Sigmoid colon (tissue), 4 donors: ENCODE measurements around the gene PAXX.

Experiments
- CTCF ChIP-seq, 4 experiments: fragments of 450-650 bp in 3 of 4; fragments of 200-600 bp in 1 of 4; IDR thresholded peaks; one replicate each; pipeline ENCODE4 v1.5.1; 2016 to 2019; ENCODE audit warnings: antibody characterized with exemption in 4 of 4, mild to moderate bottlenecking in 3 of 4, moderate library complexity in 2 of 4
- EP300 ChIP-seq, 4 donors: sonication (generic); formaldehyde crosslinking; IDR thresholded peaks; one replicate each; pipeline ENCODE4 v1.6.1; 2017; ENCODE audit warnings: antibody characterized with exemption in 4 of 4
- POLR2A ChIP-seq, 2 donors: fragments of 450-650 bp; IDR thresholded peaks; one replicate each; pipeline ENCODE4 v1.6.1; 2016; ENCODE audit warnings: antibody characterized with exemption in 2 of 2, mild to moderate bottlenecking in 2 of 2, moderate library complexity in 2 of 2
- POLR2AphosphoS5 ChIP-seq, 4 donors: sonication (generic); formaldehyde crosslinking; IDR thresholded peaks; one replicate each; pipeline ENCODE4 v1.6.1; 2017; ENCODE audit warnings: antibody characterized with exemption in 4 of 4

- TF ChIP-seq CTCF (IDR thresholded peaks at IDR 0.05), result no peak
- no peak for TF ChIP-seq POLR2AphosphoS5 (IDR thresholded peaks at IDR 0.05)
- TF ChIP-seq EP300 (IDR thresholded peaks at IDR 0.05), result no peak
- TF ChIP-seq POLR2A (IDR thresholded peaks at IDR 0.05), result no peak
These were observed 17.9 kb downstream of the PAXX start for GRCh38 chr9:137009938-137010732.
